ENCODE results near the gene CCDC40.
"Not testable (repeated sequence)": the region's sequence is repeated elsewhere in the genome, so short reads cannot be mapped to it uniquely, and the experiment has no call there.

CCDC40 gene

GRCh38 chr17:80034791-80035686, 1.4 kb upstream of the CCDC40 start:
- peak overlapping the region; percentile 56 for H3K4me3 ChIP-seq (ENCODE audit: low read length)
- DNase-seq (ENCODE audit: low read depth, low spot score): no peak

GRCh38 chr17:80035687-80035936, 830 bp upstream of the CCDC40 start, which contains the start of gene TBC1D16:
Gene TBC1D16, minus strand, starts transcription at chr17:80035872. Its CDS starts 22,325 bp downstream, at chr17:80013547.
- H3K4me3 ChIP-seq (ENCODE audit: low read length): peak within 1 kb of the TSS; percentile 73
- no peak for DNase-seq (ENCODE audit: low read depth, low spot score)

- H3K4me3 ChIP-seq (ENCODE audit: low read length): peak overlapping the region; percentile 73
- no peak for DNase-seq (ENCODE audit: low read depth, low spot score)
Measured at GRCh38 chr17:80036715-80037477, 454 bp downstream of the CCDC40 start.

- DNase-seq (ENCODE audit: low read depth, low spot score): peak; percentile 51
- H3K4me3 ChIP-seq (ENCODE audit: low read length): no peak overlapping the region
Measured at GRCh38 chr17:80043963-80044362, 7.5 kb downstream of the CCDC40 start.

- no peak overlapping the region for H3K4me3 ChIP-seq (ENCODE audit: low read length)
- no peak for DNase-seq (ENCODE audit: low read depth, low spot score)
Measured at GRCh38 chr17:80045703-80046102, 9.3 kb downstream of the CCDC40 start.

GRCh38 chr17:80046709-80047108, 10.3 kb downstream of the CCDC40 start:
- H3K4me3 ChIP-seq (ENCODE audit: low read length); DNase-seq (ENCODE audit: low read depth, low spot score): not testable (repeated sequence)

GRCh38 chr17:80047176-80047575, 10.7 kb downstream of the CCDC40 start:
- no peak overlapping the region for H3K4me3 ChIP-seq (ENCODE audit: low read length)
- DNase-seq (ENCODE audit: low read depth, low spot score): no peak

GRCh38 chr17:80049986-80050385, 13.5 kb downstream of the CCDC40 start:
- no peak for DNase-seq (ENCODE audit: low read depth, low spot score)

GRCh38 chr17:80050706-80051105, 14.3 kb downstream of the CCDC40 start:
- no peak for DNase-seq (ENCODE audit: low read depth, low spot score)
- H3K4me3 ChIP-seq (ENCODE audit: low read length): no peak overlapping the region

More at GRCh38 chr17:80049986-80050385, 13.5 kb downstream of the CCDC40 start:
- H3K4me3 ChIP-seq (ENCODE audit: low read length): no peak overlapping the region

GRCh38 chr17:80051681-80052080, 15.2 kb downstream of the CCDC40 start:
- H3K4me3 ChIP-seq (ENCODE audit: low read length): no peak overlapping the region
- no peak for DNase-seq (ENCODE audit: low read depth, low spot score)

GRCh38 chr17:80053102-80053501, 16.7 kb downstream of the CCDC40 start:
- no peak overlapping the region for H3K4me3 ChIP-seq (ENCODE audit: low read length)
- DNase-seq (ENCODE audit: low read depth, low spot score): no peak

- no peak overlapping the region for H3K4me3 ChIP-seq (ENCODE audit: low read length)
- no peak for DNase-seq (ENCODE audit: low read depth, low spot score)
Measured at GRCh38 chr17:80055597-80055996, 19.2 kb downstream of the CCDC40 start.

- no peak for DNase-seq (ENCODE audit: low read depth, low spot score)
- no peak overlapping the region for H3K4me3 ChIP-seq (ENCODE audit: low read length)
Measured at GRCh38 chr17:80058311-80058955, 22.0 kb downstream of the CCDC40 start.

GRCh38 chr17:80060644-80061043, 24.2 kb downstream of the CCDC40 start:
- no peak for DNase-seq (ENCODE audit: low read depth, low spot score)
- H3K4me3 ChIP-seq (ENCODE audit: low read length): no peak overlapping the region

- no peak overlapping the region for H3K4me3 ChIP-seq (ENCODE audit: low read length)
- no peak for DNase-seq (ENCODE audit: low read depth, low spot score)
Measured at GRCh38 chr17:80061421-80061820, 25.0 kb downstream of the CCDC40 start.

GRCh38 chr17:80063830-80064585, 27.6 kb downstream of the CCDC40 start:
- DNase-seq (ENCODE audit: low read depth, low spot score): no peak
- no peak overlapping the region for H3K4me3 ChIP-seq (ENCODE audit: low read length)

- no peak overlapping the region for H3K4me3 ChIP-seq (ENCODE audit: low read length)
- no peak for DNase-seq (ENCODE audit: low read depth, low spot score)
Measured at GRCh38 chr17:80064696-80065095, 28.3 kb downstream of the CCDC40 start.

GRCh38 chr17:80065478-80066170, 29.2 kb downstream of the CCDC40 start:
- DNase-seq (ENCODE audit: low read depth, low spot score): no peak

More at GRCh38 chr17:80065478-80066170, 29.2 kb downstream of the CCDC40 start:
- H3K4me3 ChIP-seq (ENCODE audit: low read length): no peak overlapping the region
